Measurements from ENCODE around the gene ABCD1.
A peak's percentile ranks its signal among the peaks of the same experiment; 100 is the strongest.
"Not testable (repeated sequence)": the region's sequence is repeated elsewhere in the genome, so short reads cannot be mapped to it uniquely, and the experiment has no call there.

ABCD1 gene

GRCh38 chrX:153746991-153747390 is 22.3 kb downstream of the ABCD1 start:
- not testable (repeated sequence) for DNase-seq (ENCODE audit: low read depth, low spot score)

GRCh38 chrX:153749017-153749416 is 24.4 kb downstream of the ABCD1 start:
- not testable (repeated sequence) for H3K27ac ChIP-seq; DNase-seq (ENCODE audit: low read depth, low spot score)

More at GRCh38 chrX:153746991-153747390, 22.3 kb downstream of the ABCD1 start:
- not testable (repeated sequence) for H3K27ac ChIP-seq

DNA sequence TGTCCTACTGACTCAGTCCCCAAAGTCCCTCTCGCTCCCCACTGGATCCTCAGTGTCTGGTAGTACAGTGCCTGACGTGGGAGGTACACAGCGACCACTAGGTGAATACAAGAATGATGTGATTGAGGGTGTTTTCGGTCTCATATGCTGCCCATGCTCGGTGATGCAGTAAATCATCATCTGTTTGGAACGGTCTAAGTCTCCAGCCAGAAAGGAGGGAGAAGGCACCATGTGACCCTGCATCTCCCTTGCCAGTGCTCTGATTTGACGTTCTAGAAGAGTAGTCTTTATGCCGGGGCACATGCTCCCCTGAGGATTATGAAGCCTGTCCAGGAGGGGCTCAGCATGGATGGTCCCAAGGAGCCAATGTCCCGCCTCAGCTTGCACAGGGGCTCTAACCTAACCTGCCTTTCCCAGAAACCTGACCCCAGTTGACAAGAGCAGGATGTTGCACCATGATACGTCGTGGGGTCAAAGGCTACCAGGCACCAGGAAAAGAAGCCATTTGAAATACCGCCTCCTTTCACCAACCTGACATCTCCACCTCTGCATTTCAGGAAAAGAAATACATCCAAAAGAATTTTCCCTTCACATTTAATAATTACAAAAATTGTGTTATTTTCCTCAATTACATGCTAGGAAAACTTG is 25.6 kb downstream of the ABCD1 start:
- H3K27ac ChIP-seq, result no peak overlapping the region
- no peak for DNase-seq (ENCODE audit: low read depth, low spot score)

DNA sequence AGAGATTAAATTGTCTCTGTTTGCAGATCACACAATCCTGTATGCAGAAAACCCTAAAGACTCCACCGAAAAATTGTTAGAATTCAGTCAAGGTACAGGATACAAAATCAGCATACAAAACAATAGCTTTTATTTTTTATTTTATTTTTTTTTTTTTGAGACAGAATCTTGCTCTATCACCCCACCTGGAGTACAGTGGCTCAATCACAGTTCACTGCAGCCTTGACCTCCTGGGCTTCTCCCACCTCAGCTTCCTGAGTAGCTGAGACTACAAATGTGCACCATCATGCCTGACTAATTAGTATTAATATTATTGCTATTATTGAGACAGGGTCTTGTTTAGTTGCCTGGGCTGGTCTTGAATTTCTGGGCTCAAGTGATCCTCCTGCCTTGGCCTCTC is 30.5 kb downstream of the ABCD1 start:
- no peak overlapping the region for H3K27ac ChIP-seq
- no peak for DNase-seq (ENCODE audit: low read depth, low spot score)

- no peak overlapping the region for H3K27ac ChIP-seq
- no peak for DNase-seq (ENCODE audit: low read depth, low spot score)
Measured at GRCh38 chrX:153761863-153762262, 37.2 kb downstream of the ABCD1 start.

DNA sequence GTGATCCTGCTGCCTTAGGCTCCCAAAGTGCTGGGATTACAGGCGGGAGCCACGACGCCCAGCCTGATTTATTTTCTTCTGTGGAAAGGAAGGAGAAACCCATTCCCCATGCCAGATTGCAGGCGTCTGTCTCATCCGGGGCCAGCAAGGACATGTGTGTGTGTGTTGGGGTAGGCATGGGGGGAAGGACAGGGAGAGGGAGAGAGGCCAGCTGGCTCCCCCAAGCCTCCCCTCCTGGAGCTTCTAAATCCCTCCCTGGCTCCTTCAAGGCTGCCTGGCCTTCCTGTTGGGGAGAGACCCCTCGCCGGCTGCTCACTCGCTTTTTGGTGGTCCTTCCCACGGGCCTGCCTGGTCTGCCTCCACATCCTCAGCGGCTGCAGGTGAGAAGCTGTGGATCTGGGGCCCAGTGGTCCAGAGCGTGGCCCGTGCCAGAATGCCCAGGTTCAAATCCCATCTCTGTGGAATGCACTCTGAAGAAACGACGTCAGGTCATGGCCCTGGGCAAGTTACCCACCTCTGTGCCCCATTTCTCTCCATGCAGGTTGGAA is 38.0 kb downstream of the ABCD1 start:
- DNase-seq (ENCODE audit: low read depth, low spot score), result no peak
- no peak overlapping the region for H3K27ac ChIP-seq

- H3K27ac ChIP-seq, result no peak overlapping the region
- no peak for DNase-seq (ENCODE audit: low read depth, low spot score)
Measured at GRCh38 chrX:153763298-153763932, 38.8 kb downstream of the ABCD1 start.

DNA sequence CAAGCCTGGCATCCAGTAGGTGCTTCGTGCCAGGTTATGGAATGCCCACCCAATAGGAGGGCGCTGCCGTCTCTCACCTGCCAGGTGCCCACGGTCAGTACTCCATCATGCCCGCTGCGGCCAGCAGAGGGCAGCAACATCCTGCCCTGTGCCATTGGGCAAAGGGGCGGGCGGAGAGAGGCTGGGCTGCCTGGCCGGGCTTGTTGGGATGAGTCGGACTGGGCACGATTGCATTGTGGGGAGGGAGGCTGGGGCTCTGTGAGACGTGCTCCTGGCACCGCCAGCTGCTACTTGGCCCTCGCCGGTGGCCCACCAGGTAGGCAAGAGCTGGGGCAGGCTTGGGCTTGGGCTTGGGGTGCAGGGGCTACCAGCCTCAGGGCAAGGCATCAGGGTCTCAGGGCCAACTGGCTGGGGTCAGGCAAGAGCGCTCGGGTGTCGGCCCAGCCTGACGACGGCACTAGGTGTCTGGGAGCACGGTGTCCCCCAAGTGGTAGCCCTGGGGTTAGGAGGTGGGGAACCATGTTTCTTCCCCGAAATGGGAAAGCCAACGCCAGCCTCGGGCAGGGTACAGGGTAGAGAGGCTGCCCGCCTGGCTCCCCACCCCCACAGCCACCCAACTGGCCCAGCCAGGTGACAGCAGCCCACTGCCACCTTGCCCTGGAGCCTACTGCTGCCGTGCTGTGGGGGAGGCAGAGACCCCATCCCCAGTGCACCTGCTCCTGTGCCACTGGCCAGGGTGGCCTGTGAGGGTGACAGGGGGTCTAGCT is 39.5 kb downstream of the ABCD1 start, which contains the start of gene PLXNB3:
Gene PLXNB3, plus strand, starts transcription at position 261 of the 767 bp plus-strand sequence. CDS start 1,287 bp downstream, outside the sequence.
- peak within 1 kb of the TSS; percentile 26 for H3K27ac ChIP-seq
- no peak for DNase-seq (ENCODE audit: low read depth, low spot score)

DNA sequence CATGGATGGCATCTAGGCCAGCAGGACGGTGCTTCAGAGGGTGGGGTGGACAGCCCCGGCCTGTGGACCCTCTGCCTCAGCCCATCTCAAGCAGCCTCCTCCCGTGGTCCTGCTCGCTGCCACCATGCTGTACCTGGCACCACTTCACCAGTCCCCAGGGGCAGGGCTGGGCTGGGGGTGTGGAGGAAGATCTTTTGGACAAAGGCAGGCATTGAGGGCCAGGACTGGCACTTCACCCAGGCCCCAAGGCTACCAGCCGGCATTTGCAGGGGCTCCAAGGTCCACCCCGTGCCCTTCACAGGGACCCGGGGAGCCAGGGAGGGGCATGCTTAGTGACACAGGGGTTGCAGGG is 40.1 kb downstream of the ABCD1 start:
- no peak overlapping the region for H3K27ac ChIP-seq
- no peak for DNase-seq (ENCODE audit: low read depth, low spot score)

- DNase-seq (ENCODE audit: low read depth, low spot score), result no peak
- H3K27ac ChIP-seq, result peak overlapping the region; percentile 47
Measured at GRCh38 chrX:153765138-153766079, 40.8 kb downstream of the ABCD1 start.

GRCh38 chrX:153766098-153766817 is 41.6 kb downstream of the ABCD1 start:
- peak overlapping the region; percentile 47 for H3K27ac ChIP-seq
- DNase-seq (ENCODE audit: low read depth, low spot score), result no peak

DNA sequence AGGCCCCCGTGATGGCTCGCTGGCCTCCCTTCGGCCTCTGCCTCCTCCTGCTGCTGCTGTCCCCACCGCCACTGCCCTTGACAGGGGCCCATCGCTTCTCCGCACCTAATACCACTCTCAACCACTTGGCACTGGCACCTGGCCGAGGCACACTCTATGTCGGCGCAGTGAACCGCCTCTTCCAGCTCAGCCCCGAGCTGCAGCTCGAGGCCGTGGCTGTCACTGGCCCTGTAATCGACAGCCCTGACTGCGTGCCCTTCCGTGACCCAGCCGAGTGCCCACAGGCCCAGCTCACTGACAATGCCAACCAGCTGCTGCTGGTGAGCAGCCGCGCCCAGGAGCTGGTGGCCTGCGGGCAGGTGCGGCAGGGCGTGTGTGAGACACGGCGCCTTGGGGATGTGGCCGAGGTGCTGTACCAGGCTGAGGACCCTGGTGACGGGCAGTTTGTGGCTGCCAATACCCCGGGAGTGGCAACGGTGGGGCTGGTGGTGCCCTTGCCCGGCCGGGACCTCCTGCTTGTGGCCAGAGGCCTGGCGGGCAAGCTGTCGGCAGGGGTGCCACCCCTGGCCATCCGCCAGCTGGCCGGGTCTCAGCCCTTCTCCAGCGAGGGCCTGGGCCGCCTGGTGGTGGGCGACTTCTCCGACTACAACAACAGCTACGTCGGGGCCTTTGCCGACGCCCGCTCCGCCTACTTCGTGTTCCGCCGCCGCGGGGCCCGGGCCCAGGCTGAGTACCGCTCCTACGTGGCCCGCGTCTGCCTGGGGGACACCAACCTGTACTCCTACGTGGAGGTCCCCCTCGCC is 42.4 kb downstream of the ABCD1 start:
- H3K27ac ChIP-seq, result no peak overlapping the region
- DNase-seq (ENCODE audit: low read depth, low spot score), result no peak

- DNase-seq (ENCODE audit: low read depth, low spot score), result no peak
- H3K27ac ChIP-seq, result no peak overlapping the region
Measured at GRCh38 chrX:153767674-153768055, 43.0 kb downstream of the ABCD1 start.

DNA sequence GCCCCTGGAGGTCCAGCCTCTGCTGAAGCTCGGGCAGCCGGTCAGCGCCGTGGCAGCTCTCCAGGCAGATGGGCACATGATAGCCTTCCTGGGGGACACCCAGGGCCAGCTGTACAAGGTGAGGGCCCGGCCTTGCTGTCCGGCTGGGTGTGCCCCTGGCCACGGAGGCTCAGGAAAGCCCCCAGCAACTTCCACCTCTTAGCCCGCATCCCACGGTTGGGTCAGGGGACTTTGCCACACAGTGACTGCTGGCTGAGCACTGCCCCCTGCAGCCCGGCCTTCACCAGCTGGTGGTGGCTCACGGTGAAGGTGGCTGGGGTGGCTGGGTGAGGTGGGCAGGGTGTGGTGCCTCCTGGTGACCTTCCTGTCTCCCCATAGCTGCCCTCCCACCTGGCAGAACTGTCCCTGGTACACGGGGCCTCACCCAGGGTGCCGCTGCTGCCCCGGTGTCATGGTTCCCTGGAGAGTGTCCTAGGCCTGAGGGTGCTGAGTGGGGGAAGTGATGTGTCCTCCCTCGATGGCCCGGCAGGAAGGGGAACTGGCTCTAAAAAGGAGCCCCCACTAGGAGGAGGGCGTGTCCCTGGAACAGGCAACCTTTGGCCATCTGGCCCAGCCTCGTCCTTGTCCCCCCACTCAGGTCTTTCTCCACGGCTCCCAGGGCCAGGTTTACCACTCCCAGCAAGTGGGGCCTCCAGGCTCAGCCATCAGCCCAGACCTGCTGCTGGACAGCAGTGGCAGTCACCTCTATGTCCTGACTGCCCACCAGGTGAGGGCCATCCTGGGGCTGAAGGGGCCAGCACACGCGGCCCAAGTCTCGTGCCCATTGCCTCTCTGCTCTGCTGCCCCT is 43.9 kb downstream of the ABCD1 start:
- no peak for DNase-seq (ENCODE audit: low read depth, low spot score)
- no peak overlapping the region for H3K27ac ChIP-seq

DNA sequence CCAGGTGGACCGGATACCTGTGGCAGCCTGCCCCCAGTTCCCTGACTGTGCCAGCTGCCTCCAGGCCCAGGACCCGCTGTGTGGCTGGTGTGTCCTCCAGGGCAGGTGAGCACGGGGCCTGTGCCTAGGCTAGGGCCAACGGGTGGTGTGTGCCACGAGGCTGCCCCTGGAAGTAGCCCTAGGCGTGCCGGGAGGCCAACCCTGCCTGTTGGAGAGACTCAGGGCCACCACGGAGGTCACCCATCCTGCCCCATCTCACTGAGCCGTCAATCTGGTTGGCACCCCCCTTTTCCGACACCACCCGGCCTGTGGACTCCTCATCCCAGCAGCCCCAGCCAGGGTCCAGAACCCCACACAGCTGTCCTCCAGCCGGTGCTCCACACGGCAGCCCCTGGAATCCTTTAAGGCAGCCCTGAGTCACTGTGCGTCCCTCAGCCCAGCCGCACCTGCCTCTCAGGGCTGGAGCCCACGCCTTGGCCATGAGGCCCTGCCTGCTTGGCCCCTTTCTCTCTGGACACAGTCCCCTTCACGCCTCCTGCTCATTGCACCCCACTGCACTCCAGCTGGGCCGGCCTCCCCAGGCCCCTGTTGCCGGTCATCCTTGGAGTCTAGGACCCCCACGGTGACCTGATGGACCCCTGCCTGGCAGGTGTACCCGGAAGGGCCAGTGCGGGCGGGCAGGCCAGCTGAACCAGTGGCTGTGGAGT is 44.7 kb downstream of the ABCD1 start:
- no peak overlapping the region for H3K27ac ChIP-seq
- DNase-seq (ENCODE audit: low read depth, low spot score), result no peak

DNA sequence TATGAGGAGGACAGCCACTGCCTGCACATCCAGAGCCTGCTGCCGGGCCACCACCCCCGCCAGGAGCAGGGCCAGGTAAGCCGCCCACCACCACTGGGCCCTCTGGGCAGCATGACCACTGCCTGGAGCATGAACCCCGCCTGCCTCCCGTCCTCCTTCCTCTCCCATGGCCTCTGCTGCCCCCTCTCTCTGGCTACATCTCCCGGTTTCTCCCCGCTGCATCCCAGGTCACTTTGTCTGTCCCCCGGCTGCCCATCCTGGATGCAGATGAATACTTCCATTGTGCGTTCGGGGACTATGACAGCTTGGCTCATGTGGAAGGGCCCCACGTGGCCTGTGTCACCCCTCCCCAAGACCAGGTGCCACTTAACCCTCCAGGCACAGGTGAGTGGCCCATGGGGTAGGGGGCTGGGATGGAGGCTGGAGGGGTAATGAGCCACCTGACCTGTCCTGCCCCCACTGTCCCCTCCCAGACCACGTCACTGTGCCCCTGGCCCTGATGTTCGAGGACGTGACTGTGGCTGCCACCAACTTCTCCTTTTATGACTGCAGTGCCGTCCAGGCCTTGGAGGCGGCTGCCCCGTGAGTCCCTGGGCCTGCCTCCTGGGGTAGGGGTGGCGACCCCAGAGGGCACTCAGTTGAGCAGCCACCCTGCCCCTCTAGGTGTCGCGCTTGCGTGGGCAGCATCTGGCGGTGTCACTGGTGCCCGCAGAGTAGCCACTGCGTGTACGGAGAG is 45.4 kb downstream of the ABCD1 start:
- no peak for DNase-seq (ENCODE audit: low read depth, low spot score)

More for the DNA sequence above, 45.4 kb downstream of the ABCD1 start:
- H3K27ac ChIP-seq, result no peak overlapping the region
